HCT116 (cell line): ENCODE measurements around the gene MIEF1. TPM values are rescaled to one million over a fixed set of nuclear protein-coding genes. Genes with fewer than 3 reads are reported as not detected.
A peak's percentile ranks its signal among the peaks of the same experiment; 100 is the strongest.

Experiments used
- ATAC-seq: fragments of 200-7000 bp; cut with Tn5 transposase; 2 replicates; pipeline ENCODE4 v1.9.1; 2020; ENCODE audit warnings: mild to moderate bottlenecking, moderate library complexity
- BruUV-seq: library from RNA; stranded (reverse); fragments of 400-500 nt; replicated peaks from 2 replicates; lab custom pipeline; 2021; lab: Mats Ljungman, UMichigan
- CTCF ChIA-PET: fragments of 300-600 bp; sonication (Branson Sonifier 250); formaldehyde crosslinking; loops from one replicate; lab custom pipeline; 2021; ENCODE audit warnings: antibody characterized with exemption; lab: Charles Lee
- POLR2A ChIA-PET: fragments of 300-600, 350-600 bp; sonication (Branson Sonifier 250); formaldehyde crosslinking; loops from one replicate; lab custom pipeline; 2021; ENCODE audit warnings: antibody characterized with exemption; lab: Charles Lee
- RAD21 ChIA-PET, 2 experiments: fragments of 300-600 bp; sonication (Branson Sonifier 250); formaldehyde crosslinking; loops; one replicate each; lab custom pipeline; 2023; ENCODE audit warnings: low total read pairs in 2 of 2; ENCODE audit not compliant: uncharacterized antibody in 2 of 2, unreplicated experiment in 2 of 2, low non-redundant PET in 1 of 2; lab: Charles Lee
- DNase-seq: peaks from one replicate; pipeline ENCODE4 v3.0.0-alpha.2; 2010; ENCODE audit warnings: low read depth, low spot score
- H2AFZ ChIP-seq: fragments of 200-600 bp; shearing (Covaris generic), sonication (generic); 2 replicates; pipeline ENCODE4 v1.6.1; 2017; ENCODE audit warnings: low read depth, mixed run types, mixed read lengths, antibody characterized with exemption, low read length; ENCODE audit not compliant: poor library complexity, severe bottlenecking
- H3K27ac ChIP-seq: 2 replicates; pipeline ENCODE4 v1.5.1; 2012; ENCODE audit warnings: low read depth, low read length
- H3K27me3 ChIP-seq: fragments of 200-600 bp; sonication (generic); 2 replicates; pipeline ENCODE4 v1.6.1; 2016; ENCODE audit warnings: mixed run types, low read length, mixed read lengths; ENCODE audit not compliant: insufficient read depth
- H3K36me3 ChIP-seq, 2 experiments: fragments of 200-500 bp in 1 of 2; fragments of 200-600 bp in 1 of 2; sonication (Bioruptor generic) in 1 of 2; sonication (generic) in 1 of 2; 2 replicates each; pipeline versions ENCODE4 v1.5.1 to v1.6.1; 2014 to 2016; ENCODE audit warnings: low read length in 2 of 2, inconsistent platforms in 1 of 2, mixed read lengths in 1 of 2, mixed run types in 1 of 2; ENCODE audit not compliant: insufficient read depth in 2 of 2, control insufficient read depth in 1 of 2
- H3K4me1 ChIP-seq, 2 experiments: fragments of 200-600 bp in 1 of 2; sonication (generic) in 1 of 2; 2 replicates each; pipeline versions ENCODE4 v1.5.1 to v1.6.1; 2012 to 2017; ENCODE audit warnings: low read length in 2 of 2, inconsistent platforms in 1 of 2, mild to moderate bottlenecking in 1 of 2, mixed read lengths in 1 of 2, mixed run types in 1 of 2, moderate library complexity in 1 of 2; ENCODE audit not compliant: insufficient read depth in 2 of 2, control insufficient read depth in 1 of 2
- H3K4me2 ChIP-seq: fragments of 200-600 bp; sonication (generic); 2 replicates; pipeline ENCODE4 v1.6.1; 2017; ENCODE audit warnings: mixed run types, low read length, mixed read lengths
- H3K4me3 ChIP-seq, 2 experiments: fragments of 200-600 bp in 1 of 2; sonication (generic) in 1 of 2; replicated peaks in 1 of 2; 2 replicates each; pipeline ENCODE4 v1.5.1; 2011 to 2016; ENCODE audit warnings: low read length in 2 of 2, control low read depth in 1 of 2, low read depth in 1 of 2, mild to moderate bottlenecking in 1 of 2, mixed read lengths in 1 of 2, mixed run types in 1 of 2
- H3K79me2 ChIP-seq: fragments of 200-600 bp; sonication (generic); 2 replicates; pipeline ENCODE4 v1.6.1; 2017; ENCODE audit warnings: mild to moderate bottlenecking, mixed run types, low read length, moderate library complexity, mixed read lengths; ENCODE audit not compliant: insufficient read depth
- H3K9ac ChIP-seq: fragments of 200-600 bp; sonication (generic); 2 replicates; pipeline ENCODE4 v1.6.1; 2016; ENCODE audit warnings: low read length, mixed read lengths
- H3K9me2 ChIP-seq: fragments of 200-600 bp; sonication (generic), shearing (Covaris generic); 2 replicates; pipeline ENCODE4 v1.6.1; 2017; ENCODE audit warnings: mixed run types, mild to moderate bottlenecking, moderate library complexity; ENCODE audit not compliant: insufficient read depth
- H3K9me3 ChIP-seq, 2 experiments: fragments of 200-500 bp in 1 of 2; fragments of 200-600 bp in 1 of 2; sonication (Bioruptor generic) in 1 of 2; sonication (generic) in 1 of 2; 2 replicates each; pipeline ENCODE4 v1.6.1; 2014 to 2017; ENCODE audit warnings: low read length in 2 of 2, mixed read lengths in 2 of 2, inconsistent platforms in 1 of 2, low read depth in 1 of 2, mild to moderate bottlenecking in 1 of 2, mixed run types in 1 of 2, moderate library complexity in 1 of 2; ENCODE audit not compliant: control insufficient read depth in 1 of 2, insufficient read depth in 1 of 2
- H4K20me1 ChIP-seq: fragments of 200-600 bp; sonication (generic), shearing (Covaris generic); 2 replicates; pipeline ENCODE4 v1.6.1; 2017; ENCODE audit warnings: mixed run types, mild to moderate bottlenecking, moderate library complexity; ENCODE audit not compliant: insufficient read depth
- ATF3 ChIP-seq: IDR thresholded peaks from 2 replicates; pipeline ENCODE4 v1.6.1; 2012
- CBX3 ChIP-seq: IDR thresholded peaks from 2 replicates; pipeline ENCODE4 v1.6.1; 2012; ENCODE audit warnings: low read depth
- EGR1 ChIP-seq: IDR thresholded peaks from 2 replicates; pipeline ENCODE4 v1.6.1; 2012; ENCODE audit warnings: low read depth
- MAX ChIP-seq: IDR thresholded peaks from 2 replicates; pipeline ENCODE4 v1.6.1; 2012
- POLR2AphosphoS5 ChIP-seq: IDR thresholded peaks from 2 replicates; pipeline ENCODE4 v1.6.1; 2011; ENCODE audit warnings: mild to moderate bottlenecking, low read depth, low read length, moderate library complexity
- REST ChIP-seq: IDR thresholded peaks from 2 replicates; pipeline ENCODE4 v1.6.1; 2012; ENCODE audit warnings: low read depth
- SIN3A ChIP-seq: IDR thresholded peaks from 2 replicates; pipeline ENCODE4 v1.6.1; 2012; ENCODE audit warnings: low read depth
- SP1 ChIP-seq: IDR thresholded peaks from 2 replicates; pipeline ENCODE4 v1.6.1; 2012; ENCODE audit warnings: low read depth
- ZBTB33 ChIP-seq: IDR thresholded peaks from 2 replicates; pipeline ENCODE4 v1.6.1; 2011; ENCODE audit warnings: mild to moderate bottlenecking, low read length, moderate library complexity; ENCODE audit not compliant: insufficient replicate concordance; ENCODE audit errors: extremely low read depth
- intact Hi-C: fragments of 100-400 bp; cut with micrococcal nuclease; formaldehyde crosslinking; loops from 2 replicates; pipeline ENCODE4 v1.10.0; 2022
- total RNA-seq: library from RNA; stranded (reverse); gene quantifications from one replicate; pipeline ENCODE4 v1.2.1, GENCODE V29; 2021; ENCODE audit not compliant: unreplicated experiment

The MIEF1 gene
- total RNA-seq, 1 experiment from 2014 or later = 42.8 TPM

GRCh38 chr22:39477542-39477941, 24.5 kb upstream of the MIEF1 start:
- Histone ChIP-seq H3K9ac (no peak overlapping the region), H3K27ac (no peak overlapping the region), H3K4me2 (no peak overlapping the region), H3K9me3 (no peaks in the 10 kb centered on the region), H3K9me2 (no peaks in the 10 kb centered on the region), H3K36me3 (no peaks in the 10 kb centered on the region), H3K27me3 (no peaks in the 10 kb centered on the region), H3K4me1 (peaks cover 0 to 2% of the 10 kb centered on the region in 2 experiments; a peak in 1 of 4 replicates), H4K20me1 (no peaks in the 10 kb centered on the region), H3K4me3 (no peak overlapping the region), H2AFZ (no peak overlapping the region), H3K79me2 (no peaks in the 10 kb centered on the region)
- DNase-seq (no peak), ATAC-seq (no peak)
- CTCF ChIA-PET = interaction anchor here (1.2 kb wide), 1 partner anchor 562 kb away, joined by 3 read pairs; no protein-coding TSS in a partner anchor
- TF ChIP-seq MAX (no peak), SIN3A (no peak), CBX3 (no peak), SP1 (no peak), POLR2AphosphoS5 (no peak), ZBTB33 (no peak), ATF3 (no peak)
- BruUV-seq = no TSS peak
- POLR2A ChIA-PET = no interaction called here
- intact Hi-C loops = no loop called here
- RAD21 ChIA-PET = no interaction called here

- peak; percentile 93 for TF ChIP-seq REST
- TF ChIP-seq EGR1 = no peak
- Histone ChIP-seq H3K79me2 (no peaks in the 10 kb centered on the region), H2AFZ (no peak overlapping the region), H3K36me3 (no peaks in the 10 kb centered on the region), H3K4me3 (no peak overlapping the region), H3K9ac (no peak overlapping the region), H3K4me2 (no peak overlapping the region), H4K20me1 (no peaks in the 10 kb centered on the region), H3K4me1 (no peaks in the 10 kb centered on the region), H3K27ac (no peak overlapping the region), H3K9me2 (no peaks in the 10 kb centered on the region), H3K27me3 (no peaks in the 10 kb centered on the region), H3K9me3 (no peaks in the 10 kb centered on the region)
- DNase-seq (no peak), ATAC-seq (peak; percentile 76)
- POLR2A ChIA-PET = interaction anchor here (0.7 kb wide), 1 partner anchor 48 kb away, joined by 4 read pairs; no protein-coding TSS in a partner anchor
- CTCF ChIA-PET = interaction anchor here (1.2 kb wide), 1 partner anchor 561 kb away, joined by 3 read pairs; no protein-coding TSS in a partner anchor
- RAD21 ChIA-PET = no interaction called here
- no TSS peak for BruUV-seq
- intact Hi-C loops = no loop called here
Observed at GRCh38 chr22:39478441-39478850, 23.6 kb upstream of the MIEF1 start.
